ENCODE measurements around the gene ETFA. TPM values are rescaled to one million over a fixed set of nuclear protein-coding genes. Genes with fewer than 3 reads are reported as not detected.

ETFA gene
- total RNA-seq, 4 donors from 2014 or later = 62.7 to 88.4 (median 75.9) TPM

DNA sequence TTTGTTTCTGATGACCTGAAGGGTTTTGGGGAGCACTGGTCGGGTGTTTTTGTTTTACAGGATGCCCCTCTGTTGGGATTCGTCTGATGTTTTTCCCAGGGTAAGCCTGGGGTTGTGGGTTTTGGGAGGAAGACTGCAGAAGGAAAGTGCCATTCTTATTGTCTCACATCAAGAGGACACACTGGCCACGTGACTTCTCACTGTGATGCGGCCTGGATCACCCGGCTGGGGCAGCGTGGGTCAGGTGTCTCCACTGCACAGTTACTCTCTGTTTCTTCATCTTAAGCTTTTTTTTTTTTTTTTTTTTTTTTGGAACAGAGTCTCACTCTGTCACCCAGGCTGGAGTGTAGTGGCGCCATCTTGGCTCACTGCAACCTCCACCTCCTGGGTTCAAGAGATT lies 130.9 kb downstream of the ETFA start:
- Histone ChIP-seq H3K36me3 (no peaks in the 10 kb centered on the region), H3K27ac (no peak overlapping the region), H3K4me3 (replicated peaks in 1 of 3) (no peak overlapping the region), H3K27me3 (no peaks in the 10 kb centered on the region), H3K4me1 (no peaks in the 10 kb centered on the region), H3K9me3 (no peaks in the 10 kb centered on the region)
- TF ChIP-seq, protein P1, sequence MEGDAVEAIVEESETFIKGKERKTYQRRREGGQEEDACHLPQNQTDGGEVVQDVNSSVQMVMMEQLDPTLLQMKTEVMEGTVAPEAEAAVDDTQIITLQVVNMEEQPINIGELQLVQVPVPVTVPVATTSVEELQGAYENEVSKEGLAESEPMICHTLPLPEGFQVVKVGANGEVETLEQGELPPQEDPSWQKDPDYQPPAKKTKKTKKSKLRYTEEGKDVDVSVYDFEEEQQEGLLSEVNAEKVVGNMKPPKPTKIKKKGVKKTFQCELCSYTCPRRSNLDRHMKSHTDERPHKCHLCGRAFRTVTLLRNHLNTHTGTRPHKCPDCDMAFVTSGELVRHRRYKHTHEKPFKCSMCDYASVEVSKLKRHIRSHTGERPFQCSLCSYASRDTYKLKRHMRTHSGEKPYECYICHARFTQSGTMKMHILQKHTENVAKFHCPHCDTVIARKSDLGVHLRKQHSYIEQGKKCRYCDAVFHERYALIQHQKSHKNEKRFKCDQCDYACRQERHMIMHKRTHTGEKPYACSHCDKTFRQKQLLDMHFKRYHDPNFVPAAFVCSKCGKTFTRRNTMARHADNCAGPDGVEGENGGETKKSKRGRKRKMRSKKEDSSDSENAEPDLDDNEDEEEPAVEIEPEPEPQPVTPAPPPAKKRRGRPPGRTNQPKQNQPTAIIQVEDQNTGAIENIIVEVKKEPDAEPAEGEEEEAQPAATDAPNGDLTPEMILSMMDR (IDR thresholded peaks at IDR 0.05) = no peak
- TF ChIP-seq POLR2A (IDR thresholded peaks at IDR 0.05) = no peak
- WGBS, 2 donors = 95% methylated on average over 7 of the region's 7 CpGs
- no peak for DNase-seq
- intact Hi-C loops (cut with DNase I) = no loop called here

DNA sequence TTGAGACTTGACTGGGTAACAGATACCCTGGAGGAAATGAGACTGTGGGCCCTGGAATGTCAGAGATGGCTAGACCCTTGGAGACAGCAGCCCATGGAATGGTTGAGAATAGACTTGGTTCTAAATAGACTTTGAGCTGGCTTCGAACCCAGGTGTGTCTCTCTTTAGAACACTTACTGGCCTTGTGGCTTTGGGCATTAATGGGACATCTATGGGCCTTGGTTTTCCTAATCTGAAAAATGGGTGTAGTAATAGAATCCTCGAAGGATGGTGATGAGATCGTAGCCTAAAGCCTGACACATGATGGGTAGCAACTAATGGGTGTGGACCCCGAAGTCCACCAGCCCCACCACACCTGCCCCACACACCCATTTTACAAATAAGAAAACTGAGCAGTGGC lies 132.2 kb downstream of the ETFA start:
- Histone ChIP-seq H3K4me3 (replicated peaks in 1 of 3) (no peak overlapping the region), H3K9me3 (no peaks in the 10 kb centered on the region), H3K36me3 (no peaks in the 10 kb centered on the region), H3K27ac (no peak overlapping the region), H3K27me3 (no peaks in the 10 kb centered on the region), H3K4me1 (no peaks in the 10 kb centered on the region)
- 94% methylated on average over 4 of the region's 4 CpGs for whole genome bisulfite sequencing, 2 donors
- no peak for DNase-seq
- no peak for TF ChIP-seq POLR2A (IDR thresholded peaks at IDR 0.05)
- TF ChIP-seq, protein P1 (IDR thresholded peaks at IDR 0.05) = no peak
- intact Hi-C loops (cut with DNase I) = no loop called here

DNA sequence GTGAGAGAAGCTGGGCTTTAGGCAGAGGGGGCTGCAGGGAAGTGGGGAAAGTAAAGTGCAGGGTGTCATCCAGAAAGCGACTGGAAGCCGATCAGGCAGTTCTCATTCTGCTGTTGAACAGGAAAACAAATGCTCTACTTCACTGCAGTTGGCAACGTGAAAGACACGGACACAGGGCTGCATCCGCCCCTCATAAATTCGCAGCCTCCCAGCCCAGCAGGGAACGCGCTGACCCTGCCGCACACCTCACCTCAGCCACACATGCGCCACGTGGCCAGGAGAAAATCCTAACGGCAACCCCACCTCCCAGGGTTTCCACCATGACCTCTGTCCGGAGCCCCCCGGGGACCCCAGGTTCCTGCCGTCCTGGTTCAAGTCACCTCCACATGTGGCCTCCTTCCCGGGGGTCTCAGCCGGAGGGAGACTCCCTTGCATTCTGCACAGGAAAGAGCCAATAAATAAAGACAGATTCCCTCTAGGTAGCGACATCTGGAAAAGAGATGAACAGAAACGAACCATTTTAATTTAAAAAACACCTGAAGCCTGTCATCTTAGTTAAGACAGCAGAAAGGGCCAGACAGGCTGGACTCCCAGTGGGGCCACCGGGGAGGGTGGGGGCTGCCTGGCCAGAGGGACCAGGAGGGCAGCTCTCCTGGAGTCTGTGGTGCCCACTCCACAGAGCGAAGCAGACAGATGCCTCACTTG lies 132.8 kb downstream of the ETFA start:
- no peaks in the 10 kb centered on the region for H3K36me3 ChIP-seq
- intact Hi-C loops (cut with DNase I) = no loop called here
- no peaks in the 10 kb centered on the region for H3K27me3 ChIP-seq
- TF ChIP-seq, protein P1 (IDR thresholded peaks at IDR 0.05) = no peak
- no peak for TF ChIP-seq POLR2A (IDR thresholded peaks at IDR 0.05)
- H3K27ac ChIP-seq = no peak overlapping the region
- H3K4me1 ChIP-seq = no peaks in the 10 kb centered on the region
- no peaks in the 10 kb centered on the region for H3K9me3 ChIP-seq
- DNase-seq = no peak
- H3K4me3 ChIP-seq (replicated peaks in 1 of 3) = no peak overlapping the region
- WGBS, 2 donors = 43 to 57% methylated on average over 21 of the region's 21 CpGs

DNA sequence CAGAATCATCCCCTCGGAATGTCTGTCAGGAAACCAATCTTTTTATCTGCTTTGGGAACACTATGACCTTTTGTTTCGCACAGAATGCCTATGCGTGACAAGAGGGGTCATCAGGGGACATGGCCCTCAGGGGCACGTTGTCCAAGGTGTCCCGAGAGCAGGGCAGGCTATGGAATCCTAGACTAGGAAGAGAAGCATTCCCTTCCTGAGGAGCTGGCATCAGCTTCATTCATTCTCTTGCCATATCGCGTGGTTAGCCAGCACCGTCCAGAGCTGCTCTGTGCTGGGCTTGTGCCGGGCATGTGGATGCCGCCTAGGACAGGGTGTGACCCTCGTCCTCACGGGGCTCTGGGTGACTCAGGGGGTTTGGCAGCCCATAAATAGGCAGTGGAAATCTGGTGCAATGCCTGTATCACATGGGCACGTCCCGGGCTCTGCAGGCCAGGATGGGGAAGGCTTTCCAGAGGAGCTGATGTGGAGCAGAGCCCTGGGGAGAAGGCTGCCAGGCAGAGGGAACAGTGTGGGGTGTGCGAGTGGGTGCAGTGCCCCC lies 133.7 kb downstream of the ETFA start:
- no peak for TF ChIP-seq POLR2A (IDR thresholded peaks at IDR 0.05)
- TF ChIP-seq, protein P1 (IDR thresholded peaks at IDR 0.05) = no peak
- DNase-seq = no peak
- 62 to 72% methylated on average over 11 to 15 of the region's 15 CpGs for WGBS, 2 donors
- Histone ChIP-seq H3K36me3 (no peaks in the 10 kb centered on the region), H3K27ac (no peak overlapping the region), H3K9me3 (no peaks in the 10 kb centered on the region), H3K4me1 (no peaks in the 10 kb centered on the region), H3K4me3 (replicated peaks in 1 of 3) (no peak overlapping the region), H3K27me3 (no peaks in the 10 kb centered on the region)
- intact Hi-C loops (cut with DNase I) = no loop called here

DNA sequence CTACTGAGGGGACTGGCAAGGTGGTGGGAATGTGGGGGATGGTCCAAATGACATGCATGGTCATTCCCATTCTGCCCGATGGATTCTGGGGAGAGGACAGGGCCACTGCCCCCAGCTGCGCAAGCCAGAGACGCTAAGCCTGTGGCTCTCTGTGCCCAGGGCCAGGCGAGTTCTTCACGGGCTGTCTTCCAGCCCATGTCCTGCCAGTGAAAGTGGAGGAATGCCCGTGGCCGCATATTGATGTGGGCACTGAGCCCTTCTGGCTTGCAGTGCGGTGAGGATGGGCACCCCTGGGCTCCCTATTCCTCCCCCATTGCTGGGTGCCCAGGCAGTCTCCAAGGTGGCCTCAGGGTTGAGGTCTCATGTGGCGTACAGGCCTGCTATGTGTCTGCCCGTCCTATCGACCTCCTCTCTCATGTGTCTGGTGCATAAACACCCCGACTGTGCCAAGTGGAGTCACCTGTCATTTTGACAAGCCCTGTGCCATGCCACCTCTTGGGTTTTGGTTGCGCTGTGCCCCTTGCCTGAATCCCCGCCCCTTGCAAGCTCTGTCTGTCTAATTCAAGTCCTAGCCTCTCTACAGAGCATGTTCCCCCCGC lies 134.7 kb downstream of the ETFA start:
- TF ChIP-seq POLR2A (IDR thresholded peaks at IDR 0.05) = no peak
- TF ChIP-seq, protein P1 (IDR thresholded peaks at IDR 0.05) = no peak
- H3K27me3 ChIP-seq = no peaks in the 10 kb centered on the region

More for the DNA sequence above, 134.7 kb downstream of the ETFA start:
- DNase-seq = no peak
- Histone ChIP-seq H3K4me1 (no peaks in the 10 kb centered on the region), H3K4me3 (replicated peaks in 1 of 3) (no peak overlapping the region), H3K27ac (no peak overlapping the region), H3K9me3 (no peaks in the 10 kb centered on the region), H3K36me3 (no peaks in the 10 kb centered on the region)
- WGBS, 2 donors = 90 to 92% methylated on average over 13 to 15 of the region's 15 CpGs
- intact Hi-C loops (cut with DNase I) = no loop called here

Measured in thyroid gland (tissue), 4 donors.